Panc1 (cell line): ENCODE data around the gene LRP3. TPM values are rescaled to one million over a fixed set of nuclear protein-coding genes. Genes with fewer than 3 reads are reported as not detected.

Experiments used
- ATAC-seq: fragments of 200-7000 bp; cut with Tn5 transposase; 2 replicates; pipeline ENCODE4 v1.9.1; 2020; ENCODE audit warnings: mild to moderate bottlenecking, moderate library complexity
- BruUV-seq: library from RNA; stranded (reverse); fragments of 400-500 nt; replicated peaks from 2 replicates; lab custom pipeline; 2021; lab: Mats Ljungman, UMichigan
- CTCF ChIA-PET: fragments of 300-600 bp; sonication (Branson Sonifier 250); formaldehyde crosslinking; loops from one replicate; lab custom pipeline; 2022; ENCODE audit warnings: antibody characterized with exemption; lab: Charles Lee
- POLR2A ChIA-PET: fragments of 300-600 bp; sonication (Branson Sonifier 250); formaldehyde crosslinking; loops from one replicate; lab custom pipeline; 2022; ENCODE audit warnings: antibody characterized with exemption; lab: Charles Lee
- DNase-seq: peaks from one replicate; pipeline ENCODE4 v3.0.0-alpha.2; 2010; ENCODE audit warnings: low read depth, low spot score
- H3K27ac ChIP-seq: 2 replicates; pipeline ENCODE4 v1.5.1; 2011; ENCODE audit warnings: mild to moderate bottlenecking, low read length, inconsistent platforms
- H3K27me3 ChIP-seq: fragments of 200-500 bp; sonication (Bioruptor generic); 2 replicates; pipeline ENCODE4 v1.6.0; 2014; ENCODE audit warnings: low read length, inconsistent platforms; ENCODE audit not compliant: control insufficient read depth, insufficient read depth
- H3K36me3 ChIP-seq: fragments of 200-500 bp; sonication (Bioruptor generic); 2 replicates; pipeline ENCODE4 v1.5.1; 2014; ENCODE audit warnings: inconsistent platforms, mild to moderate bottlenecking, low read length, moderate library complexity; ENCODE audit not compliant: control insufficient read depth, insufficient read depth
- H3K4me1 ChIP-seq: 2 replicates; pipeline ENCODE4 v1.5.1; 2011; ENCODE audit warnings: inconsistent platforms, mild to moderate bottlenecking, low read length, moderate library complexity; ENCODE audit not compliant: control insufficient read depth, insufficient read depth
- H3K4me3 ChIP-seq, 2 experiments: 2 replicates each; pipeline ENCODE4 v1.5.1; 2011 to 2012; ENCODE audit warnings: low read depth in 2 of 2, low read length in 2 of 2, mild to moderate bottlenecking in 2 of 2, inconsistent platforms in 1 of 2, moderate library complexity in 1 of 2
- H3K9me3 ChIP-seq: fragments of 200-500 bp; sonication (Bioruptor generic); 2 replicates; pipeline ENCODE4 v1.5.1; 2014; ENCODE audit warnings: low read depth, mild to moderate bottlenecking, inconsistent platforms, low read length, moderate library complexity; ENCODE audit not compliant: control insufficient read depth, insufficient read depth
- POLR2AphosphoS5 ChIP-seq: IDR thresholded peaks from 2 replicates; pipeline ENCODE4 v1.6.1; 2012; ENCODE audit warnings: mild to moderate bottlenecking, low read depth, low read length, moderate library complexity
- SIN3A ChIP-seq: IDR thresholded peaks from 2 replicates; pipeline ENCODE4 v1.6.1; 2012; ENCODE audit warnings: low read depth, mild to moderate bottlenecking, low read length, moderate library complexity, borderline replicate concordance; ENCODE audit not compliant: insufficient read depth
- TCF7L2 ChIP-seq: IDR thresholded peaks from 2 replicates; pipeline ENCODE4 v1.6.1; 2011; ENCODE audit warnings: mild to moderate bottlenecking, low read depth, low read length, inconsistent platforms
- in situ Hi-C: cut with HindIII; loops from 2 replicates; pipeline ENCODE4 v1.10.0; 2016; ENCODE audit warnings: low sequenced_read_pairs, low pct_unique_long_range_greater_than_20kb
- intact Hi-C: fragments of 100-400 bp; cut with micrococcal nuclease; formaldehyde crosslinking; loops from one replicate; pipeline ENCODE4 v1.10.0; 2022; ENCODE audit not compliant: unreplicated experiment
- total RNA-seq: library from RNA; stranded (reverse); gene quantifications from one replicate; pipeline ENCODE4 v1.2.1, GENCODE V29; 2021; ENCODE audit not compliant: unreplicated experiment
- TF ChIP-seq, protein P1 (sequence below), 2 experiments: IDR thresholded peaks; 2 replicates each; pipeline ENCODE4 v1.6.1; 2011 to 2012; ENCODE audit warnings: low read depth in 2 of 2, control low read depth in 1 of 2, low read length in 1 of 2, mild to moderate bottlenecking in 1 of 2, moderate library complexity in 1 of 2; ENCODE audit not compliant: insufficient read depth in 1 of 2
- TF ChIP-seq, protein P2 (sequence below): fragments of 450-650 bp; IDR thresholded peaks from 2 replicates; pipeline ENCODE4 v1.5.1; 2017; ENCODE audit warnings: mild to moderate bottlenecking

Gene LRP3
- total RNA-seq, 1 experiment from 2014 or later: 28.6 TPM

- in situ Hi-C loops: no loop called here
- Histone ChIP-seq H3K4me3 (no peak overlapping the region), H3K27ac (no peak overlapping the region), H3K9me3 (no peaks in the 10 kb centered on the region), H3K27me3 (no peaks in the 10 kb centered on the region), H3K36me3 (no peaks in the 10 kb centered on the region), H3K4me1 (no peaks in the 10 kb centered on the region)
- DNase-seq (no peak), ATAC-seq (no peak)
- no TSS peak for BruUV-seq
- TF ChIP-seq, protein P1, sequence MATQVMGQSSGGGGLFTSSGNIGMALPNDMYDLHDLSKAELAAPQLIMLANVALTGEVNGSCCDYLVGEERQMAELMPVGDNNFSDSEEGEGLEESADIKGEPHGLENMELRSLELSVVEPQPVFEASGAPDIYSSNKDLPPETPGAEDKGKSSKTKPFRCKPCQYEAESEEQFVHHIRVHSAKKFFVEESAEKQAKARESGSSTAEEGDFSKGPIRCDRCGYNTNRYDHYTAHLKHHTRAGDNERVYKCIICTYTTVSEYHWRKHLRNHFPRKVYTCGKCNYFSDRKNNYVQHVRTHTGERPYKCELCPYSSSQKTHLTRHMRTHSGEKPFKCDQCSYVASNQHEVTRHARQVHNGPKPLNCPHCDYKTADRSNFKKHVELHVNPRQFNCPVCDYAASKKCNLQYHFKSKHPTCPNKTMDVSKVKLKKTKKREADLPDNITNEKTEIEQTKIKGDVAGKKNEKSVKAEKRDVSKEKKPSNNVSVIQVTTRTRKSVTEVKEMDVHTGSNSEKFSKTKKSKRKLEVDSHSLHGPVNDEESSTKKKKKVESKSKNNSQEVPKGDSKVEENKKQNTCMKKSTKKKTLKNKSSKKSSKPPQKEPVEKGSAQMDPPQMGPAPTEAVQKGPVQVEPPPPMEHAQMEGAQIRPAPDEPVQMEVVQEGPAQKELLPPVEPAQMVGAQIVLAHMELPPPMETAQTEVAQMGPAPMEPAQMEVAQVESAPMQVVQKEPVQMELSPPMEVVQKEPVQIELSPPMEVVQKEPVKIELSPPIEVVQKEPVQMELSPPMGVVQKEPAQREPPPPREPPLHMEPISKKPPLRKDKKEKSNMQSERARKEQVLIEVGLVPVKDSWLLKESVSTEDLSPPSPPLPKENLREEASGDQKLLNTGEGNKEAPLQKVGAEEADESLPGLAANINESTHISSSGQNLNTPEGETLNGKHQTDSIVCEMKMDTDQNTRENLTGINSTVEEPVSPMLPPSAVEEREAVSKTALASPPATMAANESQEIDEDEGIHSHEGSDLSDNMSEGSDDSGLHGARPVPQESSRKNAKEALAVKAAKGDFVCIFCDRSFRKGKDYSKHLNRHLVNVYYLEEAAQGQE (IDR thresholded peaks at IDR 0.05; ENCODE audit: insufficient read depth in 1 of 2, low read depth in 2 of 2, low read length in 1 of 2): no peak
- TF ChIP-seq SIN3A (no peak), POLR2AphosphoS5 (no peak), TCF7L2 (no peak)
- TF ChIP-seq, protein P2, sequence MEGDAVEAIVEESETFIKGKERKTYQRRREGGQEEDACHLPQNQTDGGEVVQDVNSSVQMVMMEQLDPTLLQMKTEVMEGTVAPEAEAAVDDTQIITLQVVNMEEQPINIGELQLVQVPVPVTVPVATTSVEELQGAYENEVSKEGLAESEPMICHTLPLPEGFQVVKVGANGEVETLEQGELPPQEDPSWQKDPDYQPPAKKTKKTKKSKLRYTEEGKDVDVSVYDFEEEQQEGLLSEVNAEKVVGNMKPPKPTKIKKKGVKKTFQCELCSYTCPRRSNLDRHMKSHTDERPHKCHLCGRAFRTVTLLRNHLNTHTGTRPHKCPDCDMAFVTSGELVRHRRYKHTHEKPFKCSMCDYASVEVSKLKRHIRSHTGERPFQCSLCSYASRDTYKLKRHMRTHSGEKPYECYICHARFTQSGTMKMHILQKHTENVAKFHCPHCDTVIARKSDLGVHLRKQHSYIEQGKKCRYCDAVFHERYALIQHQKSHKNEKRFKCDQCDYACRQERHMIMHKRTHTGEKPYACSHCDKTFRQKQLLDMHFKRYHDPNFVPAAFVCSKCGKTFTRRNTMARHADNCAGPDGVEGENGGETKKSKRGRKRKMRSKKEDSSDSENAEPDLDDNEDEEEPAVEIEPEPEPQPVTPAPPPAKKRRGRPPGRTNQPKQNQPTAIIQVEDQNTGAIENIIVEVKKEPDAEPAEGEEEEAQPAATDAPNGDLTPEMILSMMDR: no peak
- POLR2A ChIA-PET: interaction anchor here (0.7 kb wide), 1 partner anchor 1742 kb away, joined by 3 read pairs; no protein-coding TSS in a partner anchor
- CTCF ChIA-PET: no interaction called here
- intact Hi-C loops: no loop called here
Observed at GRCh38 chr19:33159893-33160292, 34.2 kb upstream of the LRP3 start.

DNA sequence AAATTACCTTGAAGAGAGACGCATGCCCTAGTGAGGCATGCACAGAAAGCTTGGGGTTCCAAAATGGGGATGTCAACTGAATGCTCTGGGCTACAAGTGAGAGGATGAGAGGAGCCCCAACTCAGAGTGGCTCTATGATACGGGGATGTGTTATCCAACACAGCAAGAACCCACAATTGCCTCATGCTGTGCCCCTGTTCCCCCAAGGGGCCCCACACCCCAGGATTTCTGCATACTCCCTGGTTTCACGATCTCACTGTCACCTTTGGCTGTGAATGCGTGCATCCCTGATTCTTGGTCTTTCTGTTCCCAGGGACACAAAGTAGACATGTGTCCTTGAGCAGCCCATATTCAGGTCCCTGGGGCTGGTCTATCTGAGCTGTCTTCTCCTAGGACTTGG, 32.9 kb upstream of the LRP3 start:
- CTCF ChIA-PET: interaction anchor here (1.2 kb wide), 1 partner anchor 17 kb away, joined by 3 read pairs; no protein-coding TSS in a partner anchor
- no peak overlapping the region for H3K4me3 ChIP-seq
- DNase-seq: no peak
- no TSS peak for BruUV-seq
- H3K36me3 ChIP-seq: no peaks in the 10 kb centered on the region
- no peaks in the 10 kb centered on the region for H3K4me1 ChIP-seq
- H3K27ac ChIP-seq: no peak overlapping the region
- intact Hi-C loops: no loop called here
- H3K27me3 ChIP-seq: no peaks in the 10 kb centered on the region
- ATAC-seq: no peak
- POLR2A ChIA-PET: interaction anchor here (0.6 kb wide), 1 partner anchor 51 kb away, joined by 4 read pairs; no protein-coding TSS in a partner anchor
- TF ChIP-seq TCF7L2 (no peak), SIN3A (no peak)
- TF ChIP-seq, protein P2: no peak
- in situ Hi-C loops: no loop called here
- no peaks in the 10 kb centered on the region for H3K9me3 ChIP-seq
